ENCODE results near the gene BMP8B. TPM values are rescaled to one million over a fixed set of nuclear protein-coding genes. Genes with fewer than 3 reads are reported as not detected.
A peak's percentile ranks its signal among the peaks of the same experiment; 100 is the strongest.

BMP8B gene
- total and polyA plus RNA-seq, 2 donors (not counting 1 experiment from before 2014, with no cell fraction given), result 0.01 TPM; not detected in 1

GRCh38 chr1:39816415-39817090 lies 27.9 kb upstream of the BMP8B start:
- no peaks in the 10 kb centered on the region for H3K79me2 ChIP-seq (ENCODE audit: control insufficient read depth, insufficient read depth, low read length)
- H3K36me3 ChIP-seq (ENCODE audit: control insufficient read depth, insufficient read depth, low read length), result no peaks in the 10 kb centered on the region
- peak; percentile 72 to 75 for DNase-seq (ENCODE audit: low read depth in 2 of 2)
- H3K4me3 ChIP-seq (replicated peaks in 1 of 4; ENCODE audit: control extremely low read depth in 1 of 4, insufficient read depth in 1 of 4, low read depth in 3 of 4, low read length in 4 of 4), result no peak overlapping the region
- TF ChIP-seq, protein P1, sequence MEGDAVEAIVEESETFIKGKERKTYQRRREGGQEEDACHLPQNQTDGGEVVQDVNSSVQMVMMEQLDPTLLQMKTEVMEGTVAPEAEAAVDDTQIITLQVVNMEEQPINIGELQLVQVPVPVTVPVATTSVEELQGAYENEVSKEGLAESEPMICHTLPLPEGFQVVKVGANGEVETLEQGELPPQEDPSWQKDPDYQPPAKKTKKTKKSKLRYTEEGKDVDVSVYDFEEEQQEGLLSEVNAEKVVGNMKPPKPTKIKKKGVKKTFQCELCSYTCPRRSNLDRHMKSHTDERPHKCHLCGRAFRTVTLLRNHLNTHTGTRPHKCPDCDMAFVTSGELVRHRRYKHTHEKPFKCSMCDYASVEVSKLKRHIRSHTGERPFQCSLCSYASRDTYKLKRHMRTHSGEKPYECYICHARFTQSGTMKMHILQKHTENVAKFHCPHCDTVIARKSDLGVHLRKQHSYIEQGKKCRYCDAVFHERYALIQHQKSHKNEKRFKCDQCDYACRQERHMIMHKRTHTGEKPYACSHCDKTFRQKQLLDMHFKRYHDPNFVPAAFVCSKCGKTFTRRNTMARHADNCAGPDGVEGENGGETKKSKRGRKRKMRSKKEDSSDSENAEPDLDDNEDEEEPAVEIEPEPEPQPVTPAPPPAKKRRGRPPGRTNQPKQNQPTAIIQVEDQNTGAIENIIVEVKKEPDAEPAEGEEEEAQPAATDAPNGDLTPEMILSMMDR (conservative IDR thresholded peaks at IDR 0.05 in 1 of 2, IDR thresholded peaks at IDR 0.05 in 1 of 2; ENCODE audit: low read depth in 1 of 2, low read length in 2 of 2), result peak; percentile 80 to 81
- no peak for TF ChIP-seq EZH2 (IDR thresholded peaks at IDR 0.05; ENCODE audit: low read length, missing control alignments)
- no peaks in the 10 kb centered on the region for H3K4me1 ChIP-seq (ENCODE audit: control insufficient read depth, extremely low read depth, insufficient read depth, low read length)
- H3K27me3 ChIP-seq (ENCODE audit: control insufficient read depth, insufficient read depth, low read length), result peaks cover 4% of the 10 kb centered on the region
- no peaks in the 10 kb centered on the region for H3K9me3 ChIP-seq (ENCODE audit: control insufficient read depth, insufficient read depth, low read depth, low read length)
- H3K9ac ChIP-seq (ENCODE audit: insufficient read depth, low read length), result no peak overlapping the region
- no peak overlapping the region for H3K27ac ChIP-seq (ENCODE audit: insufficient read depth, low read length)
- no peak overlapping the region for H2AFZ ChIP-seq (ENCODE audit: low read length)
- H4K20me1 ChIP-seq (ENCODE audit: control insufficient read depth, extremely low read depth, insufficient read depth, low read length), result no peaks in the 10 kb centered on the region
- no peak overlapping the region for H3K4me2 ChIP-seq (ENCODE audit: extremely low read depth, insufficient read depth, low read length)

DNA sequence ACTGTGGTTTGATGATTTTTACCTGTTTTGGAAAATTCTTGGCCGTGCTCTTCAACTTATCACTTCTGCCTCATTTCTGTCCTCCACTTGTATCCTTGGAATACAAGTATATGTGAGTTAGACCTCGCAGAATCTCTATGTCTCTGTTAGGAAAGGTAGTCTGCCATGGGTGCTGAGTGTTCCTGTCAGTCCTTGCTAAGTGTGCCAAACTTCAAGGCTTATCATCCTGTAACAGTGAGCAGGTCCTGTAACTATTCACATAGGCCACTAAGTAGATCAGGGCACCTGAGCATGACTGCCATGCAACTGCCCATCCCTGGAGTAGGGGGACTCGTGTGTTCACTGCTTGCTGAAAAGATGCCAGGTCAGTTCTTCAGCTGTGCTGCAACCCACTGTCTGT lies 24.2 kb upstream of the BMP8B start:
- Histone ChIP-seq H3K36me3 (ENCODE audit: control insufficient read depth, insufficient read depth, low read length) (no peaks in the 10 kb centered on the region), H3K27me3 (ENCODE audit: control insufficient read depth, insufficient read depth, low read length) (no peaks in the 10 kb centered on the region), H2AFZ (ENCODE audit: low read length) (no peak overlapping the region), H3K9me3 (ENCODE audit: control insufficient read depth, insufficient read depth, low read depth, low read length) (no peaks in the 10 kb centered on the region), H3K27ac (ENCODE audit: insufficient read depth, low read length) (no peak overlapping the region), H3K4me2 (ENCODE audit: extremely low read depth, insufficient read depth, low read length) (no peak overlapping the region), H3K4me1 (ENCODE audit: control insufficient read depth, extremely low read depth, insufficient read depth, low read length) (no peaks in the 10 kb centered on the region), H4K20me1 (ENCODE audit: control insufficient read depth, extremely low read depth, insufficient read depth, low read length) (no peaks in the 10 kb centered on the region), H3K4me3 (replicated peaks in 1 of 4; ENCODE audit: control extremely low read depth in 1 of 4, insufficient read depth in 1 of 4, low read depth in 3 of 4, low read length in 4 of 4) (no peak overlapping the region), H3K79me2 (ENCODE audit: control insufficient read depth, insufficient read depth, low read length) (no peaks in the 10 kb centered on the region), H3K9ac (ENCODE audit: insufficient read depth, low read length) (no peak overlapping the region)
- TF ChIP-seq, protein P1 (conservative IDR thresholded peaks at IDR 0.05 in 1 of 2, IDR thresholded peaks at IDR 0.05 in 1 of 2; ENCODE audit: low read depth in 1 of 2, low read length in 2 of 2), result no peak
- no peak for TF ChIP-seq EZH2 (IDR thresholded peaks at IDR 0.05; ENCODE audit: low read length, missing control alignments)
- no peak for DNase-seq (ENCODE audit: low read depth in 2 of 2)

DNA sequence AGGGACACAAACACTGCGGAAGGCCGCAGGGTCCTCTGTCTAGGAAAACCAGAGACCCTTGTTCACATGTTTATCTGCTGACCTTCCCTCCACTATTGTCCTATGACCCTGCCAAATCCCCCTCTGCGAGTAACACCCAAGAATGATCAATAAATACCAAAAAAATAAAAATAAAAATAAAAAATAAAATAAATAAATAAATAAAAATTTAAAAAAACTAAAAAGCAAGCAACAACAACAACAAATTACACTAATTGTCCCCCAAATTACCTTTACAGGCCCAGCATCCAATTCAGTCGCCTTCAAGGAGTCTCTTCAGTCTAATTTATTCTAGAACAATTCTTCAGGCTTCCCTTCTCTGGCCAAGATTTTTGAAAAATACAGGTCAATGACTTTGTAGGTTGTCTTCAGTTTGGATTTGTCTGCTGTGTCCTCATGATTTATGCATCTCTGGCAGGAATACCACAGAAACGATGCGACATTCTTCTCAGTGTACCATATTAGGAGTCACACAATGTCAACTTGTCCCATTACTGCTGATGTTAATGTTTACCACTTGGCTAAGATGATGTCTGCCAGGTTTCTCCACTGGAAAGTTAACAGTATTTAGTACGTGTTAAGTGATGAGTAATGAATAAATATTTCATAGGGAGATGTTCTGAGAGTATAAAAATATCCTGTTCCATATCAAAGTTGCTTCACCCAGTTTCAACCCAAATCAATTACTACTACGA lies 20.3 kb upstream of the BMP8B start:
- H3K4me3 ChIP-seq (replicated peaks in 1 of 4; ENCODE audit: control extremely low read depth in 1 of 4, insufficient read depth in 1 of 4, low read depth in 3 of 4, low read length in 4 of 4), result no peak overlapping the region
- no peaks in the 10 kb centered on the region for H3K79me2 ChIP-seq (ENCODE audit: control insufficient read depth, insufficient read depth, low read length)
- H3K36me3 ChIP-seq (ENCODE audit: control insufficient read depth, insufficient read depth, low read length), result no peaks in the 10 kb centered on the region
- no peaks in the 10 kb centered on the region for H3K4me1 ChIP-seq (ENCODE audit: control insufficient read depth, extremely low read depth, insufficient read depth, low read length)
- H3K27ac ChIP-seq (ENCODE audit: insufficient read depth, low read length), result no peak overlapping the region
- no peak overlapping the region for H2AFZ ChIP-seq (ENCODE audit: low read length)
- no peaks in the 10 kb centered on the region for H3K27me3 ChIP-seq (ENCODE audit: control insufficient read depth, insufficient read depth, low read length)
- no peaks in the 10 kb centered on the region for H3K9me3 ChIP-seq (ENCODE audit: control insufficient read depth, insufficient read depth, low read depth, low read length)
- TF ChIP-seq, protein P1 (conservative IDR thresholded peaks at IDR 0.05 in 1 of 2, IDR thresholded peaks at IDR 0.05 in 1 of 2; ENCODE audit: low read depth in 1 of 2, low read length in 2 of 2), result no peak
- TF ChIP-seq EZH2 (IDR thresholded peaks at IDR 0.05; ENCODE audit: low read length, missing control alignments), result no peak
- DNase-seq (ENCODE audit: low read depth in 2 of 2), result no peak
- H3K4me2 ChIP-seq (ENCODE audit: extremely low read depth, insufficient read depth, low read length), result no peak overlapping the region
- H3K9ac ChIP-seq (ENCODE audit: insufficient read depth, low read length), result no peak overlapping the region
- no peaks in the 10 kb centered on the region for H4K20me1 ChIP-seq (ENCODE audit: control insufficient read depth, extremely low read depth, insufficient read depth, low read length)

Data from fibroblast of lung (primary cell).